LNCAP (cell line): ENCODE results near the gene PRR5L.

Experiments
- TF ChIP-seq, protein P1 (sequence below): fragments of 450-650 bp; IDR thresholded peaks from 2 replicates; pipeline ENCODE4 v1.5.1; 2017; ENCODE audit warnings: mild to moderate bottlenecking

PRR5L gene

DNA sequence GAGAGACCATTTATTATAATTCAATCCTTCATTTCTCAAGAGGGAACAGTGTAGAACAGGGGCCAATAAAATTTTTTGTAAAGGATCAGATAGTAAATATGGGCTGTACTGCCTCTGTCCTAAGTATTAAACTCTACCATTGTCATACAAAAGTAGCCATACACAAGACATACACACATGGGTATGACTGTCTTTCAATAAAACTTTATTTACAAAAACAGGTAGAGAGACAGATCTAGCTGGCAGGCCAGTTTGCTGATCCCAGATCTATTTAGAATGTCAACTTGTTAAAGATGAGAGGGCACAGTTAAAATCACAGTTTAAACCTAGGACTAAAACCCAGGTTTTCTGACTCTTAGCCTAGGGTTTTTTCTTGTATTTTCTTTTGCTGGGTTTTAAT is 197.2 kb downstream of the PRR5L start:
- TF ChIP-seq, protein P1, sequence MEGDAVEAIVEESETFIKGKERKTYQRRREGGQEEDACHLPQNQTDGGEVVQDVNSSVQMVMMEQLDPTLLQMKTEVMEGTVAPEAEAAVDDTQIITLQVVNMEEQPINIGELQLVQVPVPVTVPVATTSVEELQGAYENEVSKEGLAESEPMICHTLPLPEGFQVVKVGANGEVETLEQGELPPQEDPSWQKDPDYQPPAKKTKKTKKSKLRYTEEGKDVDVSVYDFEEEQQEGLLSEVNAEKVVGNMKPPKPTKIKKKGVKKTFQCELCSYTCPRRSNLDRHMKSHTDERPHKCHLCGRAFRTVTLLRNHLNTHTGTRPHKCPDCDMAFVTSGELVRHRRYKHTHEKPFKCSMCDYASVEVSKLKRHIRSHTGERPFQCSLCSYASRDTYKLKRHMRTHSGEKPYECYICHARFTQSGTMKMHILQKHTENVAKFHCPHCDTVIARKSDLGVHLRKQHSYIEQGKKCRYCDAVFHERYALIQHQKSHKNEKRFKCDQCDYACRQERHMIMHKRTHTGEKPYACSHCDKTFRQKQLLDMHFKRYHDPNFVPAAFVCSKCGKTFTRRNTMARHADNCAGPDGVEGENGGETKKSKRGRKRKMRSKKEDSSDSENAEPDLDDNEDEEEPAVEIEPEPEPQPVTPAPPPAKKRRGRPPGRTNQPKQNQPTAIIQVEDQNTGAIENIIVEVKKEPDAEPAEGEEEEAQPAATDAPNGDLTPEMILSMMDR = no peak

DNA sequence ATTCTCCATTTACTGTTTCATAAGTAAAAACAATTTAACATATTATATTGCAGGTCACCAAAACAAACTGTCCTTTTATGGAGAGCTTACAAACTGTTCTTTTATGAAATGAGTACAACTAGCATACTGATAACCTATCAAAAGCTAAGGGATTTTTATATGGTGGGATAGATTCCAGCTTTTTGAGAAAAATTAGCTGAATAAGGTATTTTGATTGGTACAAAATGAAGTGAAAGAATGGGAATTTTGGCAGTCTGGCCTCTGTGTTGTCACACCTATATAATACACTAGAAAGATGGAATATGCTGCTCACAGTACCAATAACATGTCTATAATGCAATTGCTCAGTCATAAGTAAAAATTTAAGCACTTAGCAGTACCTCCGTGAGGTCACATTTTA is 202.6 kb downstream of the PRR5L start:
- TF ChIP-seq, protein P1 = no peak

DNA sequence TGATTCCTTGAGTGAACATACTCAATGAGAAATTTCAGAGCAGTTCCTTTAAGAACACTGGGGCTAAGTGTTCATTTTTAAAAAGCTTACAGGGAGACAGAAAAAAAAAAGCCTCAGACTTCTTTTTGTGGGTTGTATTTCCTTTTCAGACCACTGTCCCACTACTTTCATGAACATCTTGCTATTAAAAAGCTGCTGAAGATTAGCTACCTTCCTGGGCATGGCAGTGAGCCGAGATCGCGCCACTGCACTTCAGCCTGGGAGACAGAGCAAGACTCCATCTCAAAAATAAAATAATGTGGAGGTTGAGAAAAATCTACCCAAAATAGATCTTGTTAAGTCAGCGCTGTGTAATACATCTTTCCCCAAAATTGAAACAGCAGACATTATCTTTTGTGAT is 203.2 kb downstream of the PRR5L start:
- TF ChIP-seq, protein P1 = no peak

DNA sequence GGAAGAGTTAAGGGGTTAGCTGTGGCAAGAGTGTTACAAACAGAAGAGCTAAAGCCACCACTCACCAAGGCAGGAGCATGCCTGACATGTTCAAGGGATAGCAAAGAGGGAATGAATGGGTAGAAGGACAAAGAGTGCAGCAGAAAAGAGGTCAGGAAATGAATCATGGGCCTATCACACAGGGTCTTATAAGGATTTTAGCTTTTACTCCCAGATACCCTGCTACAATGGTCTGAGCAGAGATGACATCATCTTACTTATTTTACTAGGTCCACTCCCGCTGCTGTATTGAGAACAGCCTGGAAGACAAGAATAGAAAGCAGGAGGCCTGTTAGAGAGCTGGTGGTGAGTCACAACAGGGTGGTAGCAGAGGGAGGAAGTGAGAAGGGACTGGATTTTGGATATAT is 204.2 kb downstream of the PRR5L start:
- TF ChIP-seq, protein P1 = no peak

DNA sequence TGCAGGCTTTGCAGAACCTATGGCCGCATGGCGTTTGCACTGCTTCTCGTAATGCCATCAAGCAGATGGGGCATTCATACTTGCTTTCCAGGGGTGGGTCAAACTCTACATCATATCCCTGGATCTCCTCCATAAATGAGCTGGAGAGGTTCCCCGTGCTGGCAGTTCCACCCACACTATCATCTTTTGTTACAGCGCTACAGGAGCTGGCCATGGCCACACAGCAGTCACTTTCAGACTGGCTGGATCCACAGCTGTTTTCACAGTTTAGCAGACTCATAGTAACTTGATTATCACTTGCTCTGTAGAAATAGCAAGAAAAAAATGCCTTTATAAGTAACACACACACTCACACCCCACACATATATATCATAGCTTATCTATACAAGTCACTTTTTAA is 205.1 kb downstream of the PRR5L start:
- TF ChIP-seq, protein P1 = no peak

DNA sequence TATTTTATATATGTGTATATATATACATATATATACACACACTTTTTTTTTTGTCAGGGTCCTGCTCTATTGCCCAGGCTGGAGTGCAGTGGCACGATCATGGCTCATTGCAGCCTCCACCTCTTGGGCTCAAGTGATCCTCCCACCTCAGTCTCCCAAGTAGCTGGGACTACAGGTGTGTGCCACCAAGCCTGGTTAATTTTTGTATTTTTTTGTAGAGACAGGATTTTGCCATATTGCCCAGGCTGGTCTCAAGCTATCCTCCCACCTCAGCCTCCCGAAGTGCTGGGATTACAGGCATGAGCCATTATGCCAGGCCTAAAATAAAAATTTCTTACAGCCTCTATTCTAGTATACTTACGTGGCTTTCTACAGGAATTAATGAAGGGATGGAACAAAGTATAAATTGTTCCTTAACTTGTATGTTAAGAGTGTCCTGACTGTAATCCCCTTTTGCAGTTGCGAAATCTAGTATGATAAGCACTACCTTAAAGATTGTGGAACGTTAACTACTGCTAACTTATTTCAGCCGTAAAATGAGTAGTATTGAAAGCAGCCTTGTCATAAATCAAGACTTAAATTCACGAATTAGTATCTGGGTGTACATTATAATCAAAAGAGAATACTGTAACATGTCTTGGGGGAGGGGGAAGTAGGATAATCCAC is 211.9 kb downstream of the PRR5L start:
- TF ChIP-seq, protein P1 = no peak

DNA sequence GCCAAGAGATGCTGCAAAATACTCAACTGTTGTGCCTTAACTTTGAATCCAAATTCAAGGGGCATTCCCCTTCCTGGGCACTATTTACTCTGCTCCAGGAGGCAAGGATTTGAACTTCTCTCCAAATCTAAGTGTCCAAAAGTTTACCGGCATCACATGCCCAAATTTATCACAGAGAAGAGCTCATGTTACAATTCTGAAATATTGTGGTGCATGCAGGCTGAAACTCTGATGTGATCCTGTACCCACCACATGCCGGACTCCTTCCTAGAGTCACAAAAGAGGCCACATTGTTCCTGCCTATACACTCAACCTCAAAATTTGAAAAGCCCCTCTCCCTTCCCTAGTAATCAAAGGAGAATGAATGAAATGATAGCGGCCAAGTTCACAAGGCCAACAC is 212.7 kb downstream of the PRR5L start:
- TF ChIP-seq, protein P1 = no peak

DNA sequence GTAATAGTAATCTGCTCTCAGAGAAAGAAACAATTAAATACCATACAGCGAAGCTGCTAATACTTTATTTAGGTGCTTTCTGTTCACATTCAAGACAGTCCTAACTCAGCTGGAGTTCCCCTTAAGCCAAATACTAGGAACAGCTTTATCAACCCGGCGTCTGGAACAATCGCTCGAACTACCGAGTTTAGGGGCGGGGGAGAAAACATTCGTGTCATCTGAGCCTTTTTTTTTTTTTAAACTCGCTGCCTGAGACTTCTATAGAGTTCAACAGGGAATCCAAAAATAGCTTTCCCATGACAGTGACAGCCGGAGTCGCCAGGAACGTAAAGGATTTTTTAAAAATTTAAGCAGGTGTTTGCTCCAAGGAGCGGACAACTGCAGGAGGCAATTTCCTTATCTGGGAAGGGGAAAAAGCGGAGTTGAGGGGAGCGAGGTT is 213.1 kb downstream of the PRR5L start:
- TF ChIP-seq, protein P1 = no peak
